ENCODE measurements around the gene SOX8.

Gene SOX8

GRCh38 chr16:989354-989814 lies 7.8 kb downstream of the SOX8 start:
- DNase-seq, result no peak

GRCh38 chr16:990516-991291 lies 9.1 kb downstream of the SOX8 start:
- no peak for DNase-seq

DNA sequence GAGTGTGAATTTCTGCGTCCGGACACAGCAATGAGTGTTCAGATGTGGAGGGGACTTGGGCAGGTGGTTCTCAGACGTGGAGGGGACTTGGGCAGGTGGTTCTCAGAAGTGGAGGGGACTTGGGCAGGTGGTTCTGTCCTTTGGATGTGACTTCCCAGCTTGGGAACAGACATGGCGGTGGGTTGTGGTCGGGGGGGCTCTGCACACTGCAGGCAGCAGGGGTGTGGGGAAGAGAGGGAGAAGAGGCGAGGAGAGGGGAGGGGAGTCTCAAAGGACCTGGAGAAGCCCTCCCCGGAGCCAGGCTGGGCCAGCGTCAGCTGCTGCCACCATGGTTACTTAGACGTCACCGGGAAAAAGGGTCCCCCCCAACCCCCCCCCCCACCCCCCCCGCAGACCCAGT lies 9.8 kb downstream of the SOX8 start:
- DNase-seq, result no peak

- DNase-seq, result no peak
Measured at GRCh38 chr16:991773-992172, 10.2 kb downstream of the SOX8 start.

DNA sequence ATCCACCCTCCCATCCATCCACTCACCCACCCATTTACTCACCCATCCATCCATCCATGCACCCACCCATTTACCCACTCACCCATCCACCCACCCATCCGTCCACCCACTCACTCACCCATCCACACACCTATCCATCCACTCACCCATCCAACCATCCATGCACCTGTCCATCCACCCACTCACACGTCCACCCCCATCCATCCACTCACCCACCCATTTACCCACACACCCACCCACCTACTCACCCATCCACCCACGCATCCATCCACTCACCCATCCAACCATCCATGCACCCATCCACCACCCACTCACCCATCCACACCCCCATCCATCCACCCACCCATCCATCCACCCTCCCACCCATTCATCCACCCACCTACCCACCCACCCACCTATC lies 12.2 kb downstream of the SOX8 start:
- DNase-seq, result no peak

DNA sequence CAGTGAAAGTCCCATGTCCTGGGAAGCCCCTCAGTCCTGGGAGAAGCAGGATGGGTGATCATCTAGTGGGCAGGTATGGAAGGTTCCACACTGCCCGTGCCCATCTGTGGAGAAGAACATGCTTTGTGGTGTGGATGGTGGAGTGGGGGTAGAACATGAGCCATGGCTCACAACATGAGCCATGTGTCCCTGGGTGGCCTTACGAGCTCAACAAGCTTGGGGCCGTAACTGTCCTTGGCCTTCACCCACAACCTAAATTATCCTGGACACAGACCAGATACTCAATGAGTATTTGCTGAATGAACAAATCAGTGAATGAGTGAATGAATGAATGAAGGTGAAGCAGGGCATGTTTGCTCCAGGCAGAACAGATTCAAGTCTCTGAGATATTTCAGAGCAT lies 13.5 kb downstream of the SOX8 start:
- DNase-seq, result no peak

DNA sequence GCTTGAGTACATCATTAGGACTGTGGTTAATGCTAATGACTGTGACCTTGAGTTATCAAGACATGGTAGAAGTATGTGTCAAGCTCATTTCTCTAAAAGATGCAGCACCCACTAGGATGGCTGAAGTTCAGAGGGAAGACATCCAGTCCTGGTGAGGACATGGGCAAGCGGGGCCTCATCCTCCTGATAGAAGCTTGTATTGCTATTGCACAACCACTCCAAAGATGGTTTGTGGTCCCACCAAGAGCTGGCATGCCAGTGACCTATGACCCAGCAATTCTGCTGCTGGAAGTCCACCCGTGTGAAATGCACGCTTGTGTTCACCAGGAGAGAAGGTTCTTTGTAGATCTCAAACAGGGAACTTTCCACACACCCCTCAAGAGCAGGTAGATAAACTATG lies 14.2 kb downstream of the SOX8 start:
- DNase-seq, result no peak

GRCh38 chr16:996681-997080 lies 15.1 kb downstream of the SOX8 start:
- peak; percentile 15 for DNase-seq

DNA sequence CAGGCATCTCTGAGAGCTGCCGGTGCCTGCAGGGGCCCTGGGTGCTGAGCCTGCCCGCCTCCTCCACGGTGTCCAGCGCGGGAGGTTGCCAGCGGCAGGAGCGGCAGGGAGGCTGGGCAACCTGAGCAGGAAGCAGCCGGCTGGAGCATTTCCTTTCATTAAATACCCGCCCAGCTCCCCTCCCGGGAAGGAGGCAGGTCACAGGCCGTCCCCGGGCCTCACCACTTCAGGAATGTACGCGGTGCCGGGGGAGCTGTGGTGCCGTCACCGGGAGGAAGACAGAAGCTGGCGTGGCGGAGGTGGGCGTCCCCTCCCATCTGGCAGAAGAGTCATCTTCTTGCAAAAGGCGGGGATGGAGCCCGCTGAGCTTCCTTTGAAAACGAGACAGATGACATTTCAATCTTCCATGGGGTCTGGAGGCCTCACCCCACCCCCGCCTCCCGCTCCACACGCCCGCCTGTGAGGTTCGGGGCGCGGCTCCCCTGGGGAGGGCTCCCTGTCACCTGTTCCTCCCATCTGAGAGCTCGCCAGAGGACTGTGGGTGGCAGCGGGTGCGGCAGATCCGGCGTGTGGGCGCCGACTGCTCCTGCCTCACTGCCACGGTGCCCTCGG lies 16.0 kb downstream of the SOX8 start:
- peak; percentile 59 for DNase-seq

GRCh38 chr16:998211-998610 lies 16.6 kb downstream of the SOX8 start:
- no peak for DNase-seq

DNA sequence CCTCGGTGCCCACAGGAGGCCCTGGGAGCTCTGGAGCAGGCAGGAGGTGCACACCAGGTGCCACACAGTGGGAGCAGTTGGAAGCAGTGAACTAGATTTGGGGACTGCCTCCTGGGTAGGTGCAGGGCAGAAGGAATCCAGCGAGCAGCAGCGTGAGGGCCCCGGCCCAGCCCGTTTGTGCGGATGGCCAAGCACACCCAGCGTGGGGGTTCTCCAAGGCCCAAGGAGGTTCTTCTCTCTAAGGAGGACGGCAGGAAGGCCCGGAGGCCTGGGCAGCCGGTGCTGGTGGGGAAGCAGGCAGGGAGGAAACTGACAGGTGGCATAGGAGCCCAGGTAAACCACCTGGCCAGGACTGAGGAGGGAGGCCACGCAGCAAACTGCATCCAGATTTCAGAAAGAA lies 17.0 kb downstream of the SOX8 start:
- no peak for DNase-seq

DNA sequence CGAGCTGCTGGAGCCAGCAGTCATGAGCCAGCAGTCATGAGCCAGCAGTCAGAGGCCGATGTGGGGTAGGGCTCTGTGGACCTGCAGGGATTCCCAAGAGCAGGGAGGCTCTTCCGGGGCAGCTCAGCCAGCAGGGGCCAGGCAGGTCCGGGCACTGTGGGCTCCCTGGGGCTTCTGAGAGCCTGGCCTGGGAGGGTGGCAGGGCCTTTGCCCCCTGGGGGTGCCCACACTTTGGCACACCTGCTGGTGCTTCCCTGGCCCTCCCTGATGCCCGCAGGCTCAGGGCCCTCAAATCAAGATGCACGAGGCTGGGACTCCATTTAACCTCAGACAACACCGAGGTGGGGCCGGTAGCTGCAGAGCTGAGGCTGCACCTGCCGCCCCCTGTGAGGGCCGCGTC lies 18.1 kb downstream of the SOX8 start:
- DNase-seq, result no peak

DNA sequence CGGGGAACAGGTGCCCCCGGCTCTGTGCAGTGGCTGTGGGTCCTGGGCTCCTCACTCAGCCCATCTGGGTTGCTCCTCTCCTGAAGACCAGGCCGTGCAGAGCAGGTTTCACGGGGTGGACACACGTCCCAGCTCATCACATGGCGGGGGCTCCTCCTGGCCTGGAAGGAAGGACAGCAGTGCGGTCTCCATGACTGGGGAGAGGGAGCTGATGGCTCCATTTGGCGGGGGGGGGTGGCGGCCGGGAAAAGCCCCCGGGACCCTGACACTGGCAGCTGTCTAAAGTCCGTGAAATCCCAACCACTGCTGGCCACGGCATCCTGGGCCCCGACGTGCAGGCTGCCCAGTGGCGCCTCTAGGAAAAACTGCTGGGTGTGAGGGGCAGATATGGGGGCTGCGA lies 19.0 kb downstream of the SOX8 start:
- no peak for DNase-seq

DNA sequence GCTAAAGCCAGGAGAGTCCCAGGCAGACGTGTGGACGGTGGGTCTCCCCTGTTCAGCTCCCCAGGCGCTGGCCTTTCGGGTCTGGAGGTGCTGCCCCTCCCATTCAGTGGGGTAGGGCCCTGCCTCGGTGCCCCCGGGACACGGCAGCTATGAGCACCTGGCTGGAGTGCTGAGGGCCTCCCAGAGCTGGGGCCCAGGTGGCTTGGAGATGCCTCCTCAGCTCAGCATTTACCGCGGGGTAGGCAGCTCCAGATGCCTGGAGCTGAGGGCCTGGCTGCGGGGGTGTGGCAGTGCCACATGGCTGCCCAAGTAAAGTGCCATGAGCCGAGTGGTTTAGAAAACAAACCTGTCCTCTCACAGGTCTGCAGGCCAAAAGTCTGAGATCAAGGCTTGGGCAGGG lies 19.5 kb downstream of the SOX8 start:
- DNase-seq, result no peak

- DNase-seq, result peak; percentile 83
Measured at GRCh38 chr16:1002399-1003166, 21.0 kb downstream of the SOX8 start.

DNA sequence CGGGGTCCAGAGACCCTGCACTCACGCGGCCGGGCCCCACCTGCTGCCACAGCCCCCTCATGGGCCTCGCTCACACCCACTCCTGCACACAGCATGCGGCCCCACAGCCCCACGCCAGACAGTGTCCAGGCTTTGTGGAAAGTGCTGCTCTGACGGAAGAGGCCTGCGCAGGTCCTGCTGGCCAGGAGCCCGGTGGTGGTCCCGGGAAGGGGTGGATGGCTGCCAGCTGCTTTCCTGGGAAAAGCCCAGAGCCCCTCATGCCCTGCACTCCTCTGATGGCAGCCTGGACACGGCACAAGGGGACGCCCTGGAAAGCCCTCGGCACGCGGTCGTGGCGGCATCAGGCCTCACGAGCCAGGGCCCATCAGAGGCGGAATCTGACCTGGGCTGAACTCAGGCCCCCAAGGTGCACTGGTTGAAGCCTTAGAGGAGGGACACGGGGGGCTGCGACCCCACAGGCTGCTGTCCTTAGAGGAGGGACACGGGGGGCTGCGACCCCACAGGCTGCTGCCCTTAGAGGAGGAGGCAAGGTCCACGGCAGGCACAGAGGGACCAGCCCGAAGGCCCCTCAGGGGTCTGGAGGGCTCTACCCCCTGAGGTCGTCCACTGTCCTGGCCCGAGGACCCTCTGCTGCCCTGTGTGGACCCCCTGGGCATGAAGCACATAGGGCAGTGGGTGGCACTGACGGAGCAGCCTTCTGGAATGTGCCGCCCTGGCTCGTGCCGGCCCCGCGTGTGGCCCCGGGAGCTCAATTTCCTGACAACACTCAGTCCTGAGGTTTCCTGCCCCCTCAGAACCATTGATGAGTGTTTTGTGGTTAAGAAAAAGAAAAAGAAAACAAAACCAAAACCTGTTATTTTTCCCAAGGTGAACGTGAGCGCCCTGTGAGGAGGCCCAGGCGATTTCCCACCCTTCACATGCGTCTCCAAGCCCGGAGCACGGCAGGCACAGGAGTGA lies 22.1 kb downstream of the SOX8 start:
- peak; percentile 55 for DNase-seq

- DNase-seq, result no peak
Measured at GRCh38 chr16:1005286-1005685, 23.7 kb downstream of the SOX8 start.

- DNase-seq, result no peak
Measured at GRCh38 chr16:1006781-1007180, 25.2 kb downstream of the SOX8 start.

DNA sequence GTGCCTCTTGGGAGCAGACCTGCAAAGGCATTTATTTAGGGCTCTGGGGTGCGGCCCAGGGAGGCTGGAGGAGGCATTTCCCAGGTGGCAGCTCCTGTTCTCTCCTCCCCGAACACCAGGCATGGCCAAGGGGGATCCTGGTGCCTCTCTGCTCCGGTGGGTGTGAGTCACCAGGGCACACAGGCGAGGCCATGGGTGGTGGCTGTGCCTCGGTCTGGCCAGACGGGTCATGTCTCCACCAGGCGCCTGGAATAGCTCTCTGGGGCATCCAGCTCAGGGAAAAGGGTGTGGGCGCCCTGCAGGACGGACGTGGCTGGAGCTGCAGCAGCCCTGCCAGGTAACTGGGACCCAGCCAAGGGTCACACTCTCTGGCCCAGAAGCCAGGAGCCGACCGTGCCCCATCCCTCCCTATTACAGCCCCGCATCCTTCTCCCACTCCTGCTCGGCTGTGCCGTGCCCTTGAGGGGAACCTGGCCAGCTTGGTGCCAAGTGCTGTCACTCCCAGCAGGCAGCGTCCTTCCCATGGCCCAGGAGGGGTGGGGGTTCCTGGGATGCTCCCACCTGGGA lies 25.8 kb downstream of the SOX8 start:
- no peak for DNase-seq

DNA sequence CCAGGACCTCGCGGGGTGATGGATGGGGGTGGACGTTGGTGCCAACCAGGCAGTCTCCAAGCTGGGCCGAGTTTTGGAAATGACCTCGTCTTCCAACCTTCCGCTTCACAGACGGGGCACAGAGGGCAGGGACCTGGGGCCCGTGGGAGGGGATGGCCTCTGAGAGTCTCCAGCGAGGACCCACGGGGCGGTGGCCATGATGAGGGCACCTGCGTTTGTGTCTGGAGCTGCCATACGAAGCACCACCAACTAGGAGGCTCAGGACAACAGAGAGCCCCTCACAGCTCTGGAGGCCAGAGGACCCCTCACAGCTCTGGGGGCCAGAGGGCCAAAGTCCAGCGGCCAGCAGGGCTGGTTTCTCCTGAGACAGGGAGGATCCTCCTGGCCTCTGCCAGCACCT lies 26.5 kb downstream of the SOX8 start:
- DNase-seq, result no peak

DNA sequence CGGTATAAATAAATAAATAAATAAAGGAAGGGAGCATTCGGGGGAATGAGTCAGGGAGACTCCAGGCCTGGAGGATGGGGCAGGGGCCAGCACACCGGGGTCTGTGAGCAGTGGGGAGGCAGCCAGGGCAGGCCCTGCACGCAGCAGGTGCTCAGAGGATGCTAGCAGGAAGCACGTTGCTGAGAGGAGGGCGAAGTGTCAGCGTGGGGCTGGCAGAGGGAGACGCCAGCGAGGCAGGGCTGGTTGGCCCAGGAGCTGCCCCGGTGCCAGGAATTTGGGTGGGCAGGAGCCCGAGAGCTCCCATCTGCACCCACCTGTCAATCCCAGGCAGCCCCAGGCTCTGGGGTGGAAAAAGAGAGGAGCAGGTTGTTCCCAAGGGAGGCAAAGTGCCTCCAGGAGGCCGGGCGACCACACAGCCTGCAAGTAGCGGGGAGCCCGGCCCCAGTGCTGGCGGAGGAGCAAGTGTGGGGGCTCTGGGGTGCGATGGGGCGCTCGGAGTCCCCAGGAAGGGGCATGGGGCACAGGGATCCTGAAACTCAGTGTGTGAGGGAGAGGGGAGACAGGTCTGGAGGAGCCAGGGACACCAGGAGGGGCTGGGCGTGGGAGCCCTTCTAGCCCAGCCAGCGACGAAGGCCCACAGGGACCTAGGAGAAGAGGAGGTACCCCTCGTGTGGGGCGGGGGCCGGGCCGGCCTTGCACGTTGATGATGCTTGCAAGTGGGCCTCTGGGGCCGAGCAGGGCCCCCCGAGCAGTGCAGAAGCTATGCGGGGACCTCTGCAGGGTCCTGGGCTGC lies 28.0 kb downstream of the SOX8 start:
- no peak for DNase-seq

GRCh38 chr16:1010251-1010650 lies 28.7 kb downstream of the SOX8 start:
- DNase-seq, result no peak
